Measurements from ENCODE around the gene PDXK.

Gene PDXK

DNA sequence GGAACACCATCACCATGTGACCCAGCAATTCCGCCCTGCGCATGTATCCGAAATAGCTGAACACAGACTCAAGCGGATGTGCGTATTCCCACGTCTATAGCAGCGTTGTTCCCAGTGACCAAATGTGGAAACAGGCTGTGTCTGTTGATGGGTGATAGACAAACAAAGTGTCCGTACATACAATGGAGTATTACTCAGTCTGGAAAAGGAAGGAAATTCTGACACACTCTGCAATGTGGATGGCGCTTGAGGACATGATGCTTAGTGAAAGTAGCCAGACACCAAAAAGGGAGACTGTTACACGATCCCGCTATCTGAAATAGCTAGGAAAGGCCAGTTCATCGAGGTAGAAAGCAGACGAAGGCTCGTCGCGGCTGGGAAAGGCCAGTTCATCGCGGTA, 25.8 kb downstream of the PDXK start:
- DNase-seq: no peak

DNA sequence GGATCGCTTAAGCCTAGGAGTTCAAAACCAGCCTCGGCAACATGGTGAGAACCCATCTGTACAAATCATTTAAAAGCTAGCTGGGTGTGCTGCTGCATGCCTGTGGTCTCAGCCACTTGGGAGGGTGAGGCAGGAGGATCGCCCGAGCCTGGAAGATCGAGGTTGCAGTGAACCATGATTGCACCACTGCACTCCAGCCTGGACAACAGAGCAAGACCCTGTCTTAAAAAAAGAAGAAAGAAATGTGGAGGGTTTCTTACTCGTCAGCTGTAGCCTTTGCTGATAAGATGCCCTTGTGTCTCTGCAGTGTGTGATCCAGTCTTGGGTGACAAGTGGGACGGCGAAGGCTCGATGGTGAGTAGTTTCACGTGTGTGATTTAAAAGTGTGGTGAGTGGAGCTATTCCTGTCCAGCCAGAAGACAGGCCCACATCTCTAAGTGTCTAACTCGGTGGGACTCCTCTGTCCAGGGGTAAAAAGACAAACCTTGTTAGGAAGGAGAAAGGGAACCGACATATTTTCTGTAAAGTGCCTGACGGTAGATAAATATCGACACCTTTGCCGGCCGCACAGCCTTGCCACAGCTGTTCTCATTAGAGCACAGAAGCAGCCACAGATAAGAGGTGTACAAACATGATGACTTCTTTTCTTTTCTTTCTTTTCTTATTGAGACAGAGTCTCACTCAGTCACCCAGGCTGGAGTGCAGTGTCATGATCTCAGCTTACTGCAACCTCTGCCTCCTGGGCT, 27.0 kb downstream of the PDXK start:
- no peak for DNase-seq

DNA sequence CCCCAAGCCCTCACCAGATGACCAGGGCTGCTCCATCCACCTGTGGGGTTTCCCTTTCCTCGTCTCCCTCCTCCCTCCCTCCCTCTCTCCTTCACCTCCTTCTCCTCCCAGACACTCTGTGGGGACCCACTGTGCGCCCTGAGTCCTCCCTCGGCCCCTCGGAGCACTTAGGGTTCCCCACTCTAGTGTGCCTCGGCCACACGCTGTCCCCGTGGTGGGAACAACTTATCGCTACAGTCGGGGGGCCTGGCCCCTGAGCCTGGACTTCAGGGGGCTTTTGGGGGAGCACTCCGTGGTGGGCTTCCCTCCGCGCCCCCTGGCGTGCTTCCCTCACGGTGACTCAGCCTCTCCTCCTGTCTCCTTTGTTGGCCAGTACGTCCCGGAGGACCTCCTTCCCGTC, 29.7 kb downstream of the PDXK start:
- no peak for DNase-seq

DNA sequence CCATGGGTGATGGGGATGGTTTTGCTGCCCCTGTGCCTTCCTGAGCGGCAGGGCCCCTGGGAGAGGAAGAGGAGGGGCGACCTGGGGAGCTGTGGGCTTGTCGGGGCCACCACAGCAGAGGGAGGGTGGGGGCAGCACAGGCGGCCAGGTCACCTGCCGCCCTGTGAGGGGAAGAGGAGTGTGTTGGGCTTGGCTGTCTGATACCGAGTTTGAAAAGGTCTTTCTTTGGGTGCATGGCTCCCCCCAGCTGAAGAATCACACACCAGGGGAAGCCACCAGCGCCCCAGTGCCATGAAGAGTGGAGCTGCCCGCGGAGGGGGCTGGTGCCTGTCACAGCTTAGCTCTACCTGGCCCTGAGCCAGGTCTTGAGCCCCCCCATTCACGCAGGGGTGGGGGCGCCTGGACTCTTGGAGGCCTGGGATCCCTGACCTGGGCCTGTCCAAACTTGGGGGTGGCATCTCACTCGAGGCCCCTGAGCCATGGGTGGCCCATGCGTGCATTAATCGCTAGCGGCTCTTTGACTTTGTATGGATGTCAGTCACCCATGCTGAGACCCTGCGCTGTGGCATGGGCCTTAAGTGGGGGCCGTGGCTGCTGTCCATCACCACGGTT, 30.8 kb downstream of the PDXK start:
- DNase-seq: no peak

DNA sequence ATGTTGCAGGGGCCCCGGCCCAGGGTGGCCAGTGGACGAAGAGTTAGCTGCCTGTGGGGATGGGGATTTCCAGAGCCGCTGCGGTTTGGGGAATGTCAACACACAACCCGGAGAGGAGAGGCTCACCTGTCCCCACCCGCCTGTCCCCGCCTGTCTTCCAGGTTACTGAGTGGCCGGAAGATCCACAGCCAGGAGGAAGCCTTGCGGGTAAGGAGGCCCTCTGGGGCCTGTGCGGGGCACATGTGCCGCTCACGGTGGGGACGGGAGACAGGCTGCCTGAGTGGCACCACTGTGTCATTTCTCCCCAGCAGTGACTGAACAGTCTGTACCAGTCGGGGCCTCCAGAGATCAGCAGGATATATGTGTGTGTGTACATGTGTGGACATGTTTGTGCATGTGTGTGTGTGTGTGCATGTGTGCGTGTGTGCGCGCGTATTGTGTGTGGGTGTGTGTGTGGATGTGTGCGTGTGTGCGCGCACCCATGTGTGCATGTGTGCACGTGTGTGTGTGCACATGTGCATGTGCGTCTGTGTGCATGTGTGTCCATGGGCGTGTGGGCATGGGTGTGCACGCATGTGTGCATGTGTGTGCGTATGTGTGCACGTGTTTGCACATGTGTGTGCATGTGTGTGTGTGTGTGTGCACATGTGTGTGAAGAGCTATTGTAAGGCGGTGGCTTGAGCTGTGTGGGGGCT, 31.6 kb downstream of the PDXK start:
- no peak for DNase-seq

DNA sequence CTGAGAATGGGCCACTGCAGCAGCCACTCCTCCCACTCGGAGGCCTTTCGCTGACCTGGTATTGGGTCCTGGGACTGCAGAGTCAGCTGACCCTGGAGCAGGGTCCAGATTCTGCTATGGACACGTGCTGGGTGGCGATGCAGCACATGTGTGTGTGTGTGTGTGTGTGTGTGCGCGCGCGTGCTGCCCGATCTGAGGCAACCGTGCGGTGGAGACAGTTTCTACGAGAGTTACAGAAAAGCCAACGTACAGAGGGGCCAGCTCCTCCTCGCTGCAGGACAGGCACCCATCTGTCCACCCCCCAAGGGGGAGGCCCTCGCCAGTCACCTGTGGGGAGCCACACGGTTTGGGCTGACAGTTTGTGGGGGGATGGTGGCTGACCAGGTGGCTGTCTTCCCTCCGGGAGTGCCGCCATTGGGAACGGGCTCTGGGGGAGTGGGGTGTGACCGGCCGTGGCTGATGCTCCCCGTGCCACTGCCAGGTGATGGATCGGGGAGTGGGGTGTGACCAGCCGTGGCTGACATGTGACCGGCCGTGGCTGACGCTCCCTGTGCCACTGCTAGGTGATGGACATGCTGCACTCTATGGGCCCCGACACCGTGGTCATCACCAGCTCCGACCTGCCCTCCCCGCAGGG, 33.1 kb downstream of the PDXK start:
- DNase-seq: no peak

DNA sequence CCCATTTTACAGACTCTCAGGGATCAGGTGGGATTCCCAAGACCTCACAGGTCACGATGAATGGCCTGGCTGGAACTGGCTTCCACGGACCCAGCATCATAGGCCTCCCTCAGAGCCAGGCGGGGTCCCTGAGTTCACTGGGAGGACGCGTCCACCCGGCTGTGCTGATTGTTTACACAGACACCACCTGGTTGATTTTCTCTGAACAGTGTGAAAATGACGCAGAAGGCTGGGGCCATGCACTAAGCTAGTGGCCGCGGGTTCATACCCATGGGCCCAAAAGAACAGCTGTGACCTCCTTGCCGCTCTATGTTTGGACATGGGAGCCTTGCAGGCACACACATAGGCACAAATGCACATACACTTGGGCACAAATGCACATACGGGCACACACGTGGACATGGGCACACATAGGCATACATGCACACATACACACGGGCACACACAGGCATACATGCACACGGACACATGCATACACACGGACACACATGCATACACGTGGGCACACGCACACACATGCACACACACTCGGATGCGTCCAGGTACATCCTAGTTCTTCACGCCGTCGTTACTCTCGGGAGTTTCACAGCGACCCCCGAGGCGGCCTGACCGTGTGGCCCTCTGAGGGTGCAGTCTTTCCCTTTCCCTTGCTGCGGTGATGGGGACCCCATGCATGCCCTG, 34.0 kb downstream of the PDXK start:
- no peak for DNase-seq

DNA sequence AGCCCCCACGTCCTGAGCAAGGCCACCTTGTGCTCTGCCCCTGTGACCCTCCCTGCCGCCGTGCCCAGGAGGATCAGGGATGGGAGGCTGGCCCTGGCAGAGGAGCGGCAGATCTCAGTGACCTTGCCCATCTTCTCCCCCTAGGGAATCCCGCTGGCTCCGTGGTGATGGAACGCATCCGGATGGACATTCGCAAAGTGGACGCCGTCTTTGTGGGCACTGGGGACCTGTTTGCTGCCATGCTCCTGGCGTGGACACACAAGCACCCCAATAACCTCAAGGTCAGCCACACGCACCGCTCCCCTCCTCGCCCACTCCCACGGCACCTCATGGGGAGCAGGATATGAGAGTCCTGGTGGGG, 34.5 kb downstream of the PDXK start:
- DNase-seq: no peak

DNA sequence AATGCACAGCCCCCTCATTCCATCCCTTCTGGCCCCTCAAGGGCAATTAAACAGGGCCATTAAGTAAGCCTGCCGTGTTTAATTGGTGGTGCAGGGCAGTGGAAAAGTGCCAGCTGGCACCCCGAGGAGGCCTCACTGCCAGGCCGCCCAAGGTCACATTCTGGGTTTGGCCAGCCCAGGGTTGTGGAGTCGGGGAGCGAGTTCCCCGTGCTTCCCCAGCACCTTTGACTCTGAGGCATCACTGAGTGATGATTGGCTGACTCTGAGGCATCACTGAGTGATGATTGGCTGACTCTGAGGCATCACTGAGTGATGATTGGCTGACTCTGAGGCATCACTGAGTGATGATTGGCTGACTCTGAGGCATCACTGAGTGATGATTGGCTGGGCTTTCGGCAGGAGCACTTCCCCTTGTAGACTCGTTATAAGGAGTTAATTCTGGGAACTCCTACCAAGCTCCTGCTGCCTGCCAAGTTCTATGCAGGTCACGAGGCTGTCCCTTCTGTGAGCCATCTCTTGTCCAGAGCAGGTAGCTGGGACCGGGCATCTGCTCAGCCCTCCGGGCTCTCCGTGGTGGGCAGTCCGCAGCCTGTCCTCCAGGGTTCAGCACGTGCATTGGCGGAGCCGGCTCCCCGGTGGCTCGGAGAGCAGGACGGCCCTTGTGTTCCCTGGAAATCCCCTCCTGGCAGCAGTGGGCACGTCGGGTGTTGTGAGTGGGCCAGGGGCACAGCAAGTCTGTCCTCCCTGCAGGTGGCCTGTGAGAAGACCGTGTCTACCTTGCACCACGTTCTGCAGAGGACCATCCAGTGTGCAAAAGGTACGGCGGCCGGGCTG, 36.2 kb downstream of the PDXK start:
- DNase-seq: no peak

DNA sequence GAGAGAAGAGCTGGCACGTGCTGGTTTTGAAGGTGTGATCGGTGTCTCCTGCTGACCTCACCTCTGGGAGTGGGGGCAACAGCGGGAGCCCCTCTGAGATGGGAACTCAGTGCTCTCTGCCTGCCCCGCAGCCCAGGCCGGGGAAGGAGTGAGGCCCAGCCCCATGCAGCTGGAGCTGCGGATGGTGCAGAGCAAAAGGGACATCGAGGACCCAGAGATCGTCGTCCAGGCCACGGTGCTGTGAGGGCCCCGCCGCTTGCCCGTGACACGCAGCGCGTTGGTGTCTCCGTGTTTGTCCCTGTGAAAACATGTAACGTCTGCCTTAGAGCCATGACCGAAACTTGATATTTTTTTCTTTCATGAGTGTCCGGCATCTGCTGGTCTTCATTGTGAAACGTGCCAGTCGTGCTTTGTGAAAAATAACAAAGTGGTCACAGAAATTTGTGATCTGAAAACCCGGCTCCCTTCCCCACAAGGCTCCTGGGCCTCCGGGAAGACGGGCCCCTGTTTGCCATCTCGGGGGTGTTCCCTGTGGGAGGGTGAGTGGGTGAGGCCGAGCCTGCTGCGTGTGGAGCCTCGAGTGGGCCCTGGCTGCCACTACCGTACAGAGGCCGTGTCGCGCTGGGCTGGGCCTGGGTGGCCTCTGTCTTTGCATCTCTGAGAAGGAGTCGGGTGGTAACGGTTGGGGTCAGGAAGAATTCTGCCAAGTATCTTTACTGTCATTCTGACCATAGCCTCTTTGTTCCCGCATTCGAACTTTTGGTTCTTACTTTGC, 37.1 kb downstream of the PDXK start:
- DNase-seq: no peak

DNA sequence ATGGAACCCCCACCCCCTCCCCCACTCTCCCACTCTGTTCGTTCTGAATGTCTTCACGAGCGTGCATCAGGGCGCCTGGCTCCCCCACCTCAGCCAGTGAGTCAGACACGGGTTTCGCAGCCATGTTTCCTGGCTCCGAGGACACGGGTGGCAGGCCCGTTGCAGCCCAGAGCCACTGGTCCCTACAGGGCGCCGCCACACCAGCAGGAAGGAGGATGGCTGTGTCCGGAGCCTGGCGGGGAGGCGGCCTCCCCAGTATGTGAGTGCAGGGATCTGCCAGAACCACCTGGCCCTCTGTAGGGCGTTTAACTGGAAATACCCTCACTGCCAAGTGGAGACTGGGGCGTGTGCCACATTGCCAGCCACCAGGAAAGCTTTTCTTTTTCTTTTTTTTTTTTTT, 38.7 kb downstream of the PDXK start:
- no peak for DNase-seq

DNA sequence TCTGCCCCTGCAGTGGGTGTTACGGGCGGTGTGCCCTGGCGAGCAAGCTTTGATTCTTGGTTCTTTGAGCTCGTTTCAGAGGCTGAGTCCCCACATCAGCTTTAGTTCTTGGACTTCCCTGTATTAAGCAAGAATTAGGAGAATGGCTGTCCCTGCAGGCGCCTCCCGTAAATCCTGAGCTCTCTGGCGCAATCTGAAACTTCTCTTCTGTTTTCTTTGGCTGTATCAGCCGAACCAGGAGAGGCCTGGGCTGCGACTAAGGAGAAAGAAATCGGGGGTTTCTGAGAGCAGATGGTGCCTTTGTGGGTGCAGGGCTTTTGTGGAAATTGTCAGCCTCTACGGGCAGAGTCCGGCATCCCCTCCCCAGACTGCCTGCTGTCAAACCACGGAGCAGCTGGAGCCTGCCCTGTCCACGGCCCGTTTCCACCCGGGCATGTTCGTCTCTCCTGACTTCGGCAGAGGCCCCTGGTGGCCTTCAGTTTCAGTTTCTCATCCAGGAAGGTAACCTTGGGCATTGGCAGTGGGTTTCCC, 39.2 kb downstream of the PDXK start:
- no peak for DNase-seq

DNA sequence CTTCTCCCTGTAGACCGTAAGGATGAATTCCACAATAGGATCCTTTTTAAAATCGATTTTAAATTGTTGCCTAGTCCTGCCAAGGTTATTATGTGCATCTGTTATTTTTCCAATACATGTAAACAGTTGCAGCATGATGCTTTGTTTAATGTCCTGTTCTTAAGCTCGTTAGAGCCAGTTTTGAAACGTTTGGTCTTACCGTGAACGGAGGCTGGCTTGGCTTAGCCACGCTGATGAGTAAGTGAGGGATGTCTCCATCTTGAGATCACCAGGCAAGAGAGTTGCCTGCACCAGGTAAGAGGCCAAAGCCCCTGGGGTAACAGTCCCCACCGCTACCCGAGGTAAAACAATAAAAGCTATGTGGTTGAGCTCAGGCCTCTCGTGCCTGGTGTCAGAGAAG, 39.9 kb downstream of the PDXK start:
- no peak for DNase-seq

DNA sequence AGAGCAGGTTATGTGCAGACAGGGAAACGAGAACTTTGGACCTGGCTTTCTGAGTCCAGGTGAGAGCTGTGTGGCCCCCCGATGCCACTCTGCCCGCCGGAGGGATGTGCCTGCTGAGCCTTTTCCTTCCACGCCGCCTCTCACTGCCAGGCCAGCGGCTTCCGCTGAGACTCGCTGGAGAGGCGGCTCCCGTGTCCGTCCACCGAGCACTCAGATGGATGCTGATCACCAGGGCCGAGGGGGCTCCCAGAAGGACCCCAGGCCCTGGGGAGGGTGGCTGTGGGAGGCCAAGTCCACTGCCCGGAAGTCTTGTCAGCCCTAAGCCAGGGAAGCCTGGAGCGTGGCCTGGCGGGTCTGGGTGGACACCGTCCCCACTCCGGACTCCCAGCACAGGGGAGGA, 40.7 kb downstream of the PDXK start:
- no peak for DNase-seq

DNA sequence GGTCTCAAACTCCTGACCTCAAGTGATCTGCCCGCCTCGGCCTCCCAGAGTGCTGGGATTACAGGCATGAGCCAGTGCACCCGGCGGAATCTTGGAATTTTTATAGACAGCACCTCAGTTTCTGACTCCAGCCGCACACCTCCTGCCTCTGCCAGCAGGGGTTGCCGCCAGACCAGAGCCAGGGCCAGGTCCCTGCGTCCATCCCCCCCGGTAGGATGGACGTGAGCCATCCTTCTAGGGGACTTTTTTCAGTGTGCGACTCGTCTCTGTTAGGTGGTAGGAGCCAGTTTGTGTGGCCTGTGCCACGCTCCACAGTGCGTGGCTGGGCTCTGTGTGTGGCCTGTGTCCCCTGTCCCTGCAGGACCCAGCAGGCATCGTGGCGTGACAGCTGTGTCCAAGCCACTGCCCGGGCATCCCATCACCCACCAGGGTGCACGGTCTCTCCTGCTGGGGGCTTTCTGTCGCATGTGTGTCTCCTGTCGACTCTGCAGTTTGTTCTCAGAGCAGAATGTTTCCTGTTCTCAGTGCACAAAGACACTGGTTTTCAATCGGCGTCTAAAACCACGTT, 41.5 kb downstream of the PDXK start:
- no peak for DNase-seq

DNA sequence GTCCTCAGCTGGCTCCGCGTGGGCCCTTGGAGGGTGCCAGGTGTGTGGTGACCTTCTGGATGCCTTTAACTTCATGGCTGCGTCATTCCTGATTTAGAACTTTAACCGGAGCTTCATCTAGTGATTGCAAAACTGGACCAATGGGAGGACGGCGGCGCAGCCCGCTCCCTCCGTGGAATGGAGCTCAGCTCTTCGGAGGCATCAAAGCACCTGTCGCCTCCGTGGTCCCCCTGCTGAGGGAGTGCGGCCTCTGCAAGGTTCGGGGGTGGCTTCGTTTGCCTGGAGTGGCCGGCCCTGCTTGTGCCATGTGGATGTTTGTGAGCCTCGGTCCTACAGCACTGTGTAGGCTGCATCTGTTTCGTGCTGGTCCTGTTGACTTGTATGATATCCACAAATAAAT, 43.0 kb downstream of the PDXK start:
- no peak for DNase-seq

DNA sequence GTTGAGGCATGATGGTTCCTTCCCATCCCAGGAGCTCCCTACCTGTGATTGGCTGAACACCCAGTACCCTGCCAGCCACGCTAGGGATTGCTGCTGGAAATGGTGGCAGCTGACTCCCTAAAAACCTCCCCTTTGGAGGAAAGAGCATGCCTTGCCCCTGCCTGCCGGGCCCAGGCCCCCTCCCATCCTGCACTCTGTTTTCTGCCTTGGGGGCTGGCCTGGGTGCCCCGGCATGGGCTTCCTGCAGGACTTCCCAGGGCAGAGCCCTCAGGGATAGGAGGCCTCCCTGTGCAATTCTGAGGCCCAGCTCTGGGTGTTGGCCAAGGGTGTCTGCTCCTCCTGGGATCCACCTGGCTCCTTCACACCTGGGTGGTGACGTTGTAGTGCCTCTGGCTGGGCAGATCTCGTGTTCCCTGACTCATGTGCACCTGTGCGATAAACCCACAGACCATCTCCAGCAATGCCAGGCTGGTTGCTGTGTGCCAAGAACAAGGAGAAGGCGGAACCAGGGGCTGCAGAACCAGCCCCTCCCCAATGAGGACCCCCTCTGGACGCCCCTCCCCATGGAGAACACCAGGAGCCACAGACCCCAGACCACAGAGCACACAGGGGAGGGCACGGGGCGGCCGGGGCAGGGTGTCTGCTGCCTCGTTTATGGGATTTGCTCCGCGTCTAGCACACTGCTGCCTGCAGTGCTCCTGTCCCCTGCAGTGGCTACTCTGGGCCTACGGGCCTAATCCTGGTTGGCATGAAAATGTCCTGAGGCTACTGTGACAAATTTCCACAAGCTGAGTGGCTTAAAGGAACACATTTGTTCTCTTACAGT, 43.6 kb downstream of the PDXK start:
- DNase-seq: no peak

DNA sequence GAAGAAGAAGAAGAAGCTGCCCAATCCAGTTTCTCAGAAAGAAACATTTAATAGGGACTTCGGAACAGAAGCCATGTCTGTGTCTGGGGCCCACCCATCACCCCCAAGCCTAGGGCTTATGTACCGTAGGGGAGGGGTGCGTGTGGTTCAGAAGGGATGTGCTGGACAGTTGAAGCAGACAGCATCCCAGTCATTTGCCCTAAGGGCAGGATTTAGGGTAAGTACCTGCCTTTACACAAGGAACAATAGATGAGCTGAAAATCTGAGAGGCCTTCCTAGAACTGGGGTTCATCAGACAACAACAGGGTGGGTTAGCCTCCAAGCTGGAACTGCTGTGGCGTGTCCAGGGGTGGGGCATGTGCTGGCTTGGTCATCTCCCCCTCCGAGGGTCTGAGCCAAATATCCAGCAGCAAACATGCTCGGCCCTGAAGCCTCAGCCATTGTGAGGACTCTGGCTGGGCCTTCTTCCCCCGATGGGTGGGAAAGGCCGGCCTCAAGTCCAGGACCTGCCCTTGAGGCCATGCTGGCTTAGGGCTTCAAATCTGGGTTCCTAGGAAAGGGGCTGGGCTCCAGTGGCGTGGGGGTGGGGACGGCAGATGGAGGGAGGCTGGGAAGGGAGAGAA, 45.1 kb downstream of the PDXK start:
- no peak for DNase-seq

Data from NCI-H526 treated with DMSO at 0.1 percent for 48 hours (cell line).